Measurements from ENCODE around the gene RAB4B. TPM values are rescaled to one million over a fixed set of nuclear protein-coding genes. Genes with fewer than 3 reads are reported as not detected.

RAB4B gene
- total and polyA plus RNA-seq, 2 donors (not counting 1 experiment from before 2014, with no cell fraction given): 108 to 141 TPM

DNA sequence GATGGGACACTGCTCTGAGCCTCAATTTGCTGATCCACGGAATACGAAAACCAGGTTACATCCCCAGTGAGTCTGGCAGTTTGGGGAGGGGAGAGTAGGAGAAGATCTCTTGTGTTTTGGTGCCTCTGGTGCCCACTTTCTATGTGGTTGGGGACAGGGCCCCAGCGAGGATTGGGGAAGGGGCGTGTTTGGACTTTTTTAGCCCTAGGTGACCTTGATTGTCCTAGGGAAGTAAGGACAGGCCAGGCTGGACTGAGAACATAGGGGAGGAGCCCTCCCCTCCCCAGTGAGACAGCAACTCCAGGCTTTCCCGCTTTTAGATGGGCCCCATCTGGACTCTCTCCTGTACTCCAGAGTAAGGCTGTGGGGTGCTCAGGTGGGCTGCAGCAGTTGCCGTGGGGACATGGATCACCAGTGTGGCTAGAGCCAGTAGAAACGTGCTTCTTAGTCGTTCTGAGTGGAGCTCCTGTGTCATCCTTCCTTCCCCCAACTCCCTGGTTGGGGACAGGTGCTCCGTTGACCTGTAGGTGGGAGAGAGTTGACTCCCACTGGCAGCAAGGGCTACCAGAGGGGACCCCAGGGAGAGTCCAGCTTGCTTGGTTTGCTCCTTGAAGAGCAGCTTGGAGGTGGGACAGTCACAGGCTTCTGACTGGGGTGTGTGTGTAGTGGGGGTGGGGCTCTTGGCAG lies 25.3 kb downstream of the RAB4B start:
- peak overlapping the region in 4 of 5 experiments; percentile 14 to 34 (median 28) for H3K4me3 ChIP-seq (ENCODE audit: control extremely low read depth in 1 of 5, extremely low read depth in 1 of 5, insufficient read depth in 1 of 5, low read depth in 2 of 5, low read length in 4 of 5)

More for the DNA sequence above, 25.3 kb downstream of the RAB4B start:
- peaks cover 75 to 77% of the 10 kb centered on the region in 2 donors for H3K4me1 ChIP-seq (ENCODE audit: control insufficient read depth in 2 of 2, insufficient read depth in 2 of 2, low read length in 2 of 2)
- peak overlapping the region; percentile 95 for H3K27ac Mint-ChIP-seq
- peak overlapping the region; percentile 74 to 86 for H3K27ac ChIP-seq (ENCODE audit: low read length in 2 of 2)
- H3K27me3 ChIP-seq (replicated peaks in 1 of 4; ENCODE audit: control extremely low read depth in 1 of 4, control insufficient read depth in 3 of 4, insufficient read depth in 4 of 4, low read length in 3 of 4): no peaks in the 10 kb centered on the region
- peaks cover 81% of the 10 kb centered on the region for H3K4me1 Mint-ChIP-seq
- peak overlapping the region; percentile 41 for H3K9ac ChIP-seq (ENCODE audit: low read length)
- peaks cover 0 to 74% of the 10 kb centered on the region in 2 experiments for H3K36me3 ChIP-seq (replicated peaks in 1 of 2; ENCODE audit: control extremely low read depth in 1 of 2, control insufficient read depth in 1 of 2, extremely low read depth in 1 of 2, insufficient read depth in 2 of 2, low read length in 1 of 2)
- H4K20me1 ChIP-seq (ENCODE audit: control insufficient read depth, insufficient read depth, low read length, poor library complexity, severe bottlenecking): peaks cover 84% of the 10 kb centered on the region
- no peak for DNase-seq
- WGBS (ENCODE audit: insufficient coverage): 68% methylated on average over 6 of the region's 9 CpGs
- no peaks in the 10 kb centered on the region for H3K9me3 ChIP-seq (ENCODE audit: control extremely low read depth in 1 of 3, control insufficient read depth in 2 of 3, insufficient read depth in 1 of 3, low read length in 2 of 3)
- H3K9me3 Mint-ChIP-seq (ENCODE audit: insufficient read depth): no peaks in the 10 kb centered on the region
- no peaks in the 10 kb centered on the region for H3K27me3 Mint-ChIP-seq
- no peak for ATAC-seq (ENCODE audit: low read depth)
- intact Hi-C loops (cut with micrococcal nuclease): no loop called here
- H3K79me2 ChIP-seq (ENCODE audit: control insufficient read depth, insufficient read depth, low read length): peaks cover 93% of the 10 kb centered on the region
- H2AFZ ChIP-seq (ENCODE audit: insufficient read depth, low read depth, low read length, poor library complexity, severe bottlenecking): no peak overlapping the region
- no peak for TF ChIP-seq EZH2 (IDR thresholded peaks at IDR 0.05; ENCODE audit: borderline replicate concordance, insufficient read depth, low read depth, low read length, poor library complexity, severe bottlenecking)
- TF ChIP-seq, protein P1, sequence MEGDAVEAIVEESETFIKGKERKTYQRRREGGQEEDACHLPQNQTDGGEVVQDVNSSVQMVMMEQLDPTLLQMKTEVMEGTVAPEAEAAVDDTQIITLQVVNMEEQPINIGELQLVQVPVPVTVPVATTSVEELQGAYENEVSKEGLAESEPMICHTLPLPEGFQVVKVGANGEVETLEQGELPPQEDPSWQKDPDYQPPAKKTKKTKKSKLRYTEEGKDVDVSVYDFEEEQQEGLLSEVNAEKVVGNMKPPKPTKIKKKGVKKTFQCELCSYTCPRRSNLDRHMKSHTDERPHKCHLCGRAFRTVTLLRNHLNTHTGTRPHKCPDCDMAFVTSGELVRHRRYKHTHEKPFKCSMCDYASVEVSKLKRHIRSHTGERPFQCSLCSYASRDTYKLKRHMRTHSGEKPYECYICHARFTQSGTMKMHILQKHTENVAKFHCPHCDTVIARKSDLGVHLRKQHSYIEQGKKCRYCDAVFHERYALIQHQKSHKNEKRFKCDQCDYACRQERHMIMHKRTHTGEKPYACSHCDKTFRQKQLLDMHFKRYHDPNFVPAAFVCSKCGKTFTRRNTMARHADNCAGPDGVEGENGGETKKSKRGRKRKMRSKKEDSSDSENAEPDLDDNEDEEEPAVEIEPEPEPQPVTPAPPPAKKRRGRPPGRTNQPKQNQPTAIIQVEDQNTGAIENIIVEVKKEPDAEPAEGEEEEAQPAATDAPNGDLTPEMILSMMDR (IDR thresholded peaks at IDR 0.05): no peak
- ChIA-PET CTCF (interaction anchor here (2.1 to 4.8 kb wide), 2 partner anchors 16 to 26 kb away, joined by 8 to 39 read pairs; partner anchors contain the start of gene RAB4B), POLR2A (interaction anchor here (0.5 to 2.0 kb wide), 4 partner anchors 26 to 744 kb away, joined by 3 to 11 read pairs (median 4); partner anchors contain the start of gene RAB4B)
- peak overlapping the region; percentile 74 for H3K4me3 Mint-ChIP-seq
- H3K4me2 ChIP-seq (replicated peaks; ENCODE audit: low read depth, low read length, poor library complexity, severe bottlenecking): peak overlapping the region; percentile 93

All from B cell (primary cell).